ENCODE data around the gene GHITM. TPM values are rescaled to one million over a fixed set of nuclear protein-coding genes. Genes with fewer than 3 reads are reported as not detected.
"Not testable (repeated sequence)": the region's sequence is repeated elsewhere in the genome, so short reads cannot be mapped to it uniquely, and the experiment has no call there.

Gene GHITM
- polyA plus RNA-seq, 1 of the 3 experiments (the other 2 are of a cell fraction): 113 TPM

DNA sequence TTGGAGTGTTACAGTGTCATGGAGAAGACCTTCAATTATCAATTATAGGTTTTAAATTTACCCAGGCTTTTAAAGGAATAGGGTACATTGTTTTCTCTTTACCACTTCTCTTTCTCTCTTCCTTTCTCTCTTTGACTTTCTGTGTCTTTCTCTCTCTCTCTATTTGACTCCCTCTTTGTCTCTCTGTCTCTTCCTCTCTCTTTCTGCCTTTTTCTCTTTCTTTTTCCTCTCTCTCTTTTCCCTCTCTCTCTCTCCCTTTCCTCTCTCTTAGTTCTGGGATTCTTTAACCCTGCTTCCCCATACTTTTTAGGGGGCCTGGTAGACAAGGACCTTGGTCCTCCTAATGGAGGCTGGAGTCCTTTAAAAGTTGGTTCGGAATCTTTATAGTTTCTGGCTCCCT lies 15.9 kb upstream of the GHITM start:
- no peaks in the 10 kb centered on the region for H3K4me1 ChIP-seq (ENCODE audit: control insufficient read depth in 1 of 2, insufficient read depth in 2 of 2, low read depth in 1 of 2, low read length in 1 of 2)
- no peak for DNase-seq
- H3K36me3 ChIP-seq (replicated peaks in 1 of 2; ENCODE audit: control insufficient read depth in 1 of 2, insufficient read depth in 2 of 2, low read length in 1 of 2): no peaks in the 10 kb centered on the region
- ChIA-PET CTCF (no interaction called here), POLR2A (no interaction called here)
- no peak overlapping the region for H3K9ac ChIP-seq
- H4K20me1 ChIP-seq (ENCODE audit: insufficient read depth): no peaks in the 10 kb centered on the region
- H3F3A ChIP-seq (replicated peaks; ENCODE audit: insufficient read depth): no peaks in the 10 kb centered on the region
- H3K4me3 ChIP-seq (ENCODE audit: low read depth in 2 of 2, low read length in 1 of 2): no peak overlapping the region
- no peak overlapping the region for H2AFZ ChIP-seq (ENCODE audit: low read depth)
- 5% methylated on average over 1 of the region's 1 CpG for WGBS (ENCODE audit: low lambda C conversion rate)
- no peak overlapping the region for H3K27ac ChIP-seq (ENCODE audit: low read depth in 2 of 2, low read length in 1 of 2)
- H3K79me2 ChIP-seq (ENCODE audit: insufficient read depth): no peaks in the 10 kb centered on the region
- no peak overlapping the region for H3K4me2 ChIP-seq
- H3K27me3 ChIP-seq (ENCODE audit: insufficient read depth): no peaks in the 10 kb centered on the region
- H3K9me2 ChIP-seq: no peaks in the 10 kb centered on the region
- no peaks in the 10 kb centered on the region for H3K9me3 ChIP-seq
- TF ChIP-seq RAD21 (IDR thresholded peaks at IDR 0.05; ENCODE audit: low read length): no peak
- TF ChIP-seq, protein P1, sequence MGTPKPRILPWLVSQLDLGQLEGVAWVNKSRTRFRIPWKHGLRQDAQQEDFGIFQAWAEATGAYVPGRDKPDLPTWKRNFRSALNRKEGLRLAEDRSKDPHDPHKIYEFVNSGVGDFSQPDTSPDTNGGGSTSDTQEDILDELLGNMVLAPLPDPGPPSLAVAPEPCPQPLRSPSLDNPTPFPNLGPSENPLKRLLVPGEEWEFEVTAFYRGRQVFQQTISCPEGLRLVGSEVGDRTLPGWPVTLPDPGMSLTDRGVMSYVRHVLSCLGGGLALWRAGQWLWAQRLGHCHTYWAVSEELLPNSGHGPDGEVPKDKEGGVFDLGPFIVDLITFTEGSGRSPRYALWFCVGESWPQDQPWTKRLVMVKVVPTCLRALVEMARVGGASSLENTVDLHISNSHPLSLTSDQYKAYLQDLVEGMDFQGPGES (IDR thresholded peaks at IDR 0.05; ENCODE audit: low read depth, low read length): no peak
- TF ChIP-seq CHD2 (IDR thresholded peaks at IDR 0.05; ENCODE audit: low read length, partially characterized antibody): no peak
- TF ChIP-seq, protein P2, sequence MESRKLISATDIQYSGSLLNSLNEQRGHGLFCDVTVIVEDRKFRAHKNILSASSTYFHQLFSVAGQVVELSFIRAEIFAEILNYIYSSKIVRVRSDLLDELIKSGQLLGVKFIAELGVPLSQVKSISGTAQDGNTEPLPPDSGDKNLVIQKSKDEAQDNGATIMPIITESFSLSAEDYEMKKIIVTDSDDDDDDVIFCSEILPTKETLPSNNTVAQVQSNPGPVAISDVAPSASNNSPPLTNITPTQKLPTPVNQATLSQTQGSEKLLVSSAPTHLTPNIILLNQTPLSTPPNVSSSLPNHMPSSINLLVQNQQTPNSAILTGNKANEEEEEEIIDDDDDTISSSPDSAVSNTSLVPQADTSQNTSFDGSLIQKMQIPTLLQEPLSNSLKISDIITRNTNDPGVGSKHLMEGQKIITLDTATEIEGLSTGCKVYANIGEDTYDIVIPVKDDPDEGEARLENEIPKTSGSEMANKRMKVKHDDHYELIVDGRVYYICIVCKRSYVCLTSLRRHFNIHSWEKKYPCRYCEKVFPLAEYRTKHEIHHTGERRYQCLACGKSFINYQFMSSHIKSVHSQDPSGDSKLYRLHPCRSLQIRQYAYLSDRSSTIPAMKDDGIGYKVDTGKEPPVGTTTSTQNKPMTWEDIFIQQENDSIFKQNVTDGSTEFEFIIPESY (IDR thresholded peaks at IDR 0.05; ENCODE audit: borderline replicate concordance, low read depth): no peak
- TF ChIP-seq TAF1 (IDR thresholded peaks at IDR 0.05; ENCODE audit: borderline replicate concordance, low read depth, low read length): no peak
- TF ChIP-seq FOXM1 (IDR thresholded peaks at IDR 0.05; ENCODE audit: low read depth): no peak
- no peak for TF ChIP-seq SIN3A (IDR thresholded peaks at IDR 0.05; ENCODE audit: borderline replicate concordance, low read depth, low read length)
- TF ChIP-seq, protein P3, sequence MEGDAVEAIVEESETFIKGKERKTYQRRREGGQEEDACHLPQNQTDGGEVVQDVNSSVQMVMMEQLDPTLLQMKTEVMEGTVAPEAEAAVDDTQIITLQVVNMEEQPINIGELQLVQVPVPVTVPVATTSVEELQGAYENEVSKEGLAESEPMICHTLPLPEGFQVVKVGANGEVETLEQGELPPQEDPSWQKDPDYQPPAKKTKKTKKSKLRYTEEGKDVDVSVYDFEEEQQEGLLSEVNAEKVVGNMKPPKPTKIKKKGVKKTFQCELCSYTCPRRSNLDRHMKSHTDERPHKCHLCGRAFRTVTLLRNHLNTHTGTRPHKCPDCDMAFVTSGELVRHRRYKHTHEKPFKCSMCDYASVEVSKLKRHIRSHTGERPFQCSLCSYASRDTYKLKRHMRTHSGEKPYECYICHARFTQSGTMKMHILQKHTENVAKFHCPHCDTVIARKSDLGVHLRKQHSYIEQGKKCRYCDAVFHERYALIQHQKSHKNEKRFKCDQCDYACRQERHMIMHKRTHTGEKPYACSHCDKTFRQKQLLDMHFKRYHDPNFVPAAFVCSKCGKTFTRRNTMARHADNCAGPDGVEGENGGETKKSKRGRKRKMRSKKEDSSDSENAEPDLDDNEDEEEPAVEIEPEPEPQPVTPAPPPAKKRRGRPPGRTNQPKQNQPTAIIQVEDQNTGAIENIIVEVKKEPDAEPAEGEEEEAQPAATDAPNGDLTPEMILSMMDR (IDR thresholded peaks at IDR 0.05): no peak
- no peak for TF ChIP-seq NRF1 (IDR thresholded peaks at IDR 0.05; ENCODE audit: low read depth, low read length)
- no peak for TF ChIP-seq EP300 (IDR thresholded peaks at IDR 0.05; ENCODE audit: borderline replicate concordance in 1 of 2, low read depth in 1 of 2, low read length in 1 of 2)
- TF ChIP-seq, protein P4, sequence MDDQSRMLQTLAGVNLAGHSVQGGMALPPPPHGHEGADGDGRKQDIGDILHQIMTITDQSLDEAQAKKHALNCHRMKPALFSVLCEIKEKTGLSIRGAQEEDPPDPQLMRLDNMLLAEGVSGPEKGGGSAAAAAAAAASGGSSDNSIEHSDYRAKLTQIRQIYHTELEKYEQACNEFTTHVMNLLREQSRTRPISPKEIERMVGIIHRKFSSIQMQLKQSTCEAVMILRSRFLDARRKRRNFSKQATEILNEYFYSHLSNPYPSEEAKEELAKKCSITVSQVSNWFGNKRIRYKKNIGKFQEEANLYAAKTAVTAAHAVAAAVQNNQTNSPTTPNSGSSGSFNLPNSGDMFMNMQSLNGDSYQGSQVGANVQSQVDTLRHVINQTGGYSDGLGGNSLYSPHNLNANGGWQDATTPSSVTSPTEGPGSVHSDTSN (IDR thresholded peaks at IDR 0.05): no peak
- no peak for TF ChIP-seq JUND (IDR thresholded peaks at IDR 0.05)
- no peak for TF ChIP-seq MXI1 (IDR thresholded peaks at IDR 0.05; ENCODE audit: low read depth, low read length)

DNA sequence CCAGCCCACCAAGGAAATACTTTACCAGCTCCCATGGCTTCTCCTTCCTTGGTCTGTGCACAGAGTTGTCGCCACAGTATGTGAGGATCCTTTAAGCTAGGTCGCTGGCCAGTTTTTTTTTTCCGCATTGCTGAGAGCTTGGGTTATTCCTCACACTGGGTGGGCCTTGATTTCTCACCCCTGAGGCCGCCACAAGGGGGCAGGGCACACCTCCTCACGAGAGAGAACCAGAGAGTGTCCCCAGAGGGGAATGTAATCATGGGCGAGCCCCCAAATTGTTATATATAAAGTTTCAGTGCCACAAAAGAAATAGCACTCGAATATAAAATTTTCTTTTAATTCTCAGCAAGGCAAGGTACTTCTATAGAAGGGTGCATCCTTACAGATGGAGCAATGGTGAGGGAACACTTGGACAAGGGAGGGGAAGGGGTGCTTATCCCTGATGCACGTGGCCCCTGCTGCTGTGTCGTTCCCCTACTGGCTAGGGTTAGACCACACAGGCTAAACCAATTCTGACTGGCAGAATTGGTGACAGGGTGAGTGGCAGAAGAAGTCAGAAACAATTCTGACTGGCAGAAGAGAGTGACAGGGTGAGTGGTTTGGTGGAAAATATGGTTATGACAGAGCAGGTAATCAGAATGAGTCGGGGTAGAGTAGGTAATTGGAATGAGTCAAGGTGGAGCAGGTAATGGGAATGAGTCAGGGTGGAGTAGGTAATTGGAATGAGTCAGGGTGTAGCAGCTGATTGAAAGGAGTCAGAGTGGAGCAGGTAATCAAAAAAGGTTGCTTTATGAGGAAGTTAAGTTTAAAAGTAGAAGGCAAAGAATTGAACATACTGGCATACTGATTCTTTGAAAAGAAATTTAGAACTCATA lies 13.2 kb upstream of the GHITM start:
- H3K4me1 ChIP-seq (ENCODE audit: control insufficient read depth in 1 of 2, insufficient read depth in 2 of 2, low read depth in 1 of 2, low read length in 1 of 2); H3K4me2 ChIP-seq; DNase-seq; H3K9me2 ChIP-seq; POLR2A ChIA-PET; H3K4me3 ChIP-seq (ENCODE audit: low read depth in 2 of 2, low read length in 1 of 2); H3F3A ChIP-seq (replicated peaks; ENCODE audit: insufficient read depth); H3K9ac ChIP-seq; H3K9me3 ChIP-seq; H3K27me3 ChIP-seq (ENCODE audit: insufficient read depth); CTCF ChIA-PET; H3K79me2 ChIP-seq (ENCODE audit: insufficient read depth); H3K36me3 ChIP-seq (replicated peaks in 1 of 2; ENCODE audit: control insufficient read depth in 1 of 2, insufficient read depth in 2 of 2, low read length in 1 of 2); H3K27ac ChIP-seq (ENCODE audit: low read depth in 2 of 2, low read length in 1 of 2); H4K20me1 ChIP-seq (ENCODE audit: insufficient read depth); H2AFZ ChIP-seq (ENCODE audit: low read depth): not testable (repeated sequence)
- WGBS (ENCODE audit: low lambda C conversion rate): 21% methylated on average over 10 of the region's 10 CpGs
